ENCODE data around the gene BCL11A. TPM values are rescaled to one million over a fixed set of nuclear protein-coding genes. Genes with fewer than 3 reads are reported as not detected.

Gene BCL11A
- total and polyA plus RNA-seq, 2 experiments from 2014 or later = 57.5 to 77.6 TPM

GRCh38 chr2:60474301-60474700 lies 79.2 kb downstream of the BCL11A start:
- Histone ChIP-seq H3K36me3 (ENCODE audit: insufficient read depth) (no peaks in the 10 kb centered on the region), H3K4me3 (peak overlapping the region; percentile 36), H4K20me1 (replicated peaks; ENCODE audit: insufficient read depth) (peaks cover 52% of the 10 kb centered on the region), H3K27me3 (ENCODE audit: insufficient read depth) (peaks cover 31% of the 10 kb centered on the region), H3K4me2 (peak overlapping the region; percentile 72), H3K79me2 (replicated peaks; ENCODE audit: insufficient read depth) (peaks cover 90% of the 10 kb centered on the region), H3K4me1 (ENCODE audit: insufficient read depth) (peaks cover 93% of the 10 kb centered on the region), H3K9me2 (ENCODE audit: insufficient read depth) (no peaks in the 10 kb centered on the region), H2AFZ (no peak overlapping the region), H3K27ac (ENCODE audit: low read depth) (peak overlapping the region; percentile 34), H3F3A (replicated peaks; ENCODE audit: low read depth) (no peaks in the 10 kb centered on the region)
- no peak for ATAC-seq
- Mint-ChIP-seq H3K27me3 (ENCODE audit: insufficient read depth, low read depth, poor library complexity) (peaks cover 26% of the 10 kb centered on the region), H3K36me3 (ENCODE audit: low read depth) (peaks cover 11% of the 10 kb centered on the region), H3K27ac (no peak overlapping the region), H3K4me1 (peaks cover 86% of the 10 kb centered on the region), H3K4me3 (peak overlapping the region; percentile 40; the same call in 1 of the 3 replicates), H3K9me3 (no peaks in the 10 kb centered on the region; the same call in 2 of the 3 replicates)
- no peak for DNase-seq (ENCODE audit: low spot score)
- peak; percentile 87 for TF ChIP-seq NANOG (IDR thresholded peaks at IDR 0.05; ENCODE audit: borderline replicate concordance)
- TF ChIP-seq, protein P1, sequence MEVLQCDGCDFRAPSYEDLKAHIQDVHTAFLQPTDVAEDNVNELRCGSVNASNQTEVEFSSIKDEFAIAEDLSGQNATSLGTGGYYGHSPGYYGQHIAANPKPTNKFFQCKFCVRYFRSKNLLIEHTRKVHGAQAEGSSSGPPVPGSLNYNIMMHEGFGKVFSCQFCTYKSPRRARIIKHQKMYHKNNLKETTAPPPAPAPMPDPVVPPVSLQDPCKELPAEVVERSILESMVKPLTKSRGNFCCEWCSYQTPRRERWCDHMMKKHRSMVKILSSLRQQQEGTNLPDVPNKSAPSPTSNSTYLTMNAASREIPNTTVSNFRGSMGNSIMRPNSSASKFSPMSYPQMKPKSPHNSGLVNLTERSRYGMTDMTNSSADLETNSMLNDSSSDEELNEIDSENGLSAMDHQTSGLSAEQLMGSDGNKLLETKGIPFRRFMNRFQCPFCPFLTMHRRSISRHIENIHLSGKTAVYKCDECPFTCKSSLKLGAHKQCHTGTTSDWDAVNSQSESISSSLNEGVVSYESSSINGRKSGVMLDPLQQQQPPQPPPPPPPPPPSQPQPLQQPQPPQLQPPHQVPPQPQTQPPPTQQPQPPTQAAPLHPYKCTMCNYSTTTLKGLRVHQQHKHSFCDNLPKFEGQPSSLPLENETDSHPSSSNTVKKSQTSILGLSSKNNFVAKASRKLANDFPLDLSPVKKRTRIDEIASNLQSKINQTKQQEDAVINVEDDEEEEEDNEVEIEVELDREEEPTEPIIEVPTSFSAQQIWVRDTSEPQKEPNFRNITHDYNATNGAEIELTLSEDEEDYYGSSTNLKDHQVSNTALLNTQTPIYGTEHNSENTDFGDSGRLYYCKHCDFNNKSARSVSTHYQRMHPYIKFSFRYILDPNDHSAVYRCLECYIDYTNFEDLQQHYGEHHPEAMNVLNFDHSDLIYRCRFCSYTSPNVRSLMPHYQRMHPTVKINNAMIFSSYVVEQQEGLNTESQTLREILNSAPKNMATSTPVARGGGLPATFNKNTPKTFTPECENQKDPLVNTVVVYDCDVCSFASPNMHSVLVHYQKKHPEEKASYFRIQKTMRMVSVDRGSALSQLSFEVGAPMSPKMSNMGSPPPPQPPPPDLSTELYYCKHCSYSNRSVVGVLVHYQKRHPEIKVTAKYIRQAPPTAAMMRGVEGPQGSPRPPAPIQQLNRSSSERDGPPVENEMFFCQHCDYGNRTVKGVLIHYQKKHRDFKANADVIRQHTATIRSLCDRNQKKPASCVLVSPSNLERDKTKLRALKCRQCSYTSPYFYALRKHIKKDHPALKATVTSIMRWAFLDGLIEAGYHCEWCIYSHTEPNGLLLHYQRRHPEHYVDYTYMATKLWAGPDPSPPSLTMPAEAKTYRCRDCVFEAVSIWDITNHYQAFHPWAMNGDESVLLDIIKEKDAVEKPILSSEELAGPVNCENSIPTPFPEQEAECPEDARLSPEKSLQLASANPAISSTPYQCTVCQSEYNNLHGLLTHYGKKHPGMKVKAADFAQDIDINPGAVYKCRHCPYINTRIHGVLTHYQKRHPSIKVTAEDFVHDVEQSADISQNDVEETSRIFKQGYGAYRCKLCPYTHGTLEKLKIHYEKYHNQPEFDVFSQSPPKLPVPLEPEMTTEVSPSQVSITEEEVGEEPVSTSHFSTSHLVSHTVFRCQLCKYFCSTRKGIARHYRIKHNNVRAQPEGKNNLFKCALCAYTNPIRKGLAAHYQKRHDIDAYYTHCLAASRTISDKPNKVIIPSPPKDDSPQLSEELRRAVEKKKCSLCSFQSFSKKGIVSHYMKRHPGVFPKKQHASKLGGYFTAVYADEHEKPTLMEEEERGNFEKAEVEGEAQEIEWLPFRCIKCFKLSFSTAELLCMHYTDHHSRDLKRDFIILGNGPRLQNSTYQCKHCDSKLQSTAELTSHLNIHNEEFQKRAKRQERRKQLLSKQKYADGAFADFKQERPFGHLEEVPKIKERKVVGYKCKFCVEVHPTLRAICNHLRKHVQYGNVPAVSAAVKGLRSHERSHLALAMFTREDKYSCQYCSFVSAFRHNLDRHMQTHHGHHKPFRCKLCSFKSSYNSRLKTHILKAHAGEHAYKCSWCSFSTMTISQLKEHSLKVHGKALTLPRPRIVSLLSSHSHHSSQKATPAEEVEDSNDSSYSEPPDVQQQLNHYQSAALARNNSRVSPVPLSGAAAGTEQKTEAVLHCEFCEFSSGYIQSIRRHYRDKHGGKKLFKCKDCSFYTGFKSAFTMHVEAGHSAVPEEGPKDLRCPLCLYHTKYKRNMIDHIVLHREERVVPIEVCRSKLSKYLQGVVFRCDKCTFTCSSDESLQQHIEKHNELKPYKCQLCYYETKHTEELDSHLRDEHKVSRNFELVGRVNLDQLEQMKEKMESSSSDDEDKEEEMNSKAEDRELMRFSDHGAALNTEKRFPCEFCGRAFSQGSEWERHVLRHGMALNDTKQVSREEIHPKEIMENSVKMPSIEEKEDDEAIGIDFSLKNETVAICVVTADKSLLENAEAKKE (CRISPR knock-in tag; IDR thresholded peaks at IDR 0.05) = no peak

- peaks cover 85% of the 10 kb centered on the region for H3K4me1 Mint-ChIP-seq
- TF ChIP-seq JUNB (IDR thresholded peaks at IDR 0.05; ENCODE audit: unreplicated experiment) (no peak), CTCF (conservative IDR thresholded peaks at IDR 0.05; ENCODE audit: low read depth in 2 of 2) (no peak), NANOG (IDR thresholded peaks at IDR 0.05; ENCODE audit: borderline replicate concordance) (no peak)
- TF ChIP-seq, protein P2, sequence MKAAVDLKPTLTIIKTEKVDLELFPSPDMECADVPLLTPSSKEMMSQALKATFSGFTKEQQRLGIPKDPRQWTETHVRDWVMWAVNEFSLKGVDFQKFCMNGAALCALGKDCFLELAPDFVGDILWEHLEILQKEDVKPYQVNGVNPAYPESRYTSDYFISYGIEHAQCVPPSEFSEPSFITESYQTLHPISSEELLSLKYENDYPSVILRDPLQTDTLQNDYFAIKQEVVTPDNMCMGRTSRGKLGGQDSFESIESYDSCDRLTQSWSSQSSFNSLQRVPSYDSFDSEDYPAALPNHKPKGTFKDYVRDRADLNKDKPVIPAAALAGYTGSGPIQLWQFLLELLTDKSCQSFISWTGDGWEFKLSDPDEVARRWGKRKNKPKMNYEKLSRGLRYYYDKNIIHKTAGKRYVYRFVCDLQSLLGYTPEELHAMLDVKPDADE (IDR thresholded peaks at IDR 0.05) = no peak
These were observed 79.9 kb downstream of the BCL11A start for GRCh38 chr2:60473546-60473945.

More at GRCh38 chr2:60473546-60473945, 79.9 kb downstream of the BCL11A start:
- no peak overlapping the region for H3K27ac Mint-ChIP-seq
- peaks cover 26% of the 10 kb centered on the region for H3K27me3 Mint-ChIP-seq (ENCODE audit: insufficient read depth, low read depth, poor library complexity)
- H3K4me3 Mint-ChIP-seq = no peak overlapping the region
- H4K20me1 ChIP-seq (replicated peaks; ENCODE audit: insufficient read depth) = peaks cover 51% of the 10 kb centered on the region
- peaks cover 25% of the 10 kb centered on the region for H3K27me3 ChIP-seq (ENCODE audit: insufficient read depth)
- no peak overlapping the region; the same call in 1 of the 2 replicates for H3K4me3 ChIP-seq
- DNase-seq (ENCODE audit: low spot score) (no peak), ATAC-seq (no peak)
- peaks cover 5% of the 10 kb centered on the region; the same call in 2 of the 3 replicates for H3K36me3 Mint-ChIP-seq (ENCODE audit: low read depth)
- no peaks in the 10 kb centered on the region for H3K36me3 ChIP-seq (ENCODE audit: insufficient read depth)
- peak overlapping the region; percentile 72 for H3K4me2 ChIP-seq
- H3K4me1 ChIP-seq (ENCODE audit: insufficient read depth) = peaks cover 88% of the 10 kb centered on the region
- no peaks in the 10 kb centered on the region for H3F3A ChIP-seq (replicated peaks; ENCODE audit: low read depth)
- no peak overlapping the region for H2AFZ ChIP-seq
- H3K27ac ChIP-seq (ENCODE audit: low read depth) = peak overlapping the region; percentile 34
- H3K9me3 Mint-ChIP-seq = no peaks in the 10 kb centered on the region; the same call in 2 of the 3 replicates
- H3K9me2 ChIP-seq (ENCODE audit: insufficient read depth) = no peaks in the 10 kb centered on the region
- H3K79me2 ChIP-seq (replicated peaks; ENCODE audit: insufficient read depth) = peaks cover 90% of the 10 kb centered on the region

All from GM23338 (cell line).